IPS-11a (cell line): ENCODE measurements around the gene NCAPG.

Experiments
- H3K4me3 ChIP-seq: one replicate; pipeline ENCODE4 v1.5.1; 2013; ENCODE audit warnings: low read depth, low read length, control low read depth

The NCAPG gene, protein sequence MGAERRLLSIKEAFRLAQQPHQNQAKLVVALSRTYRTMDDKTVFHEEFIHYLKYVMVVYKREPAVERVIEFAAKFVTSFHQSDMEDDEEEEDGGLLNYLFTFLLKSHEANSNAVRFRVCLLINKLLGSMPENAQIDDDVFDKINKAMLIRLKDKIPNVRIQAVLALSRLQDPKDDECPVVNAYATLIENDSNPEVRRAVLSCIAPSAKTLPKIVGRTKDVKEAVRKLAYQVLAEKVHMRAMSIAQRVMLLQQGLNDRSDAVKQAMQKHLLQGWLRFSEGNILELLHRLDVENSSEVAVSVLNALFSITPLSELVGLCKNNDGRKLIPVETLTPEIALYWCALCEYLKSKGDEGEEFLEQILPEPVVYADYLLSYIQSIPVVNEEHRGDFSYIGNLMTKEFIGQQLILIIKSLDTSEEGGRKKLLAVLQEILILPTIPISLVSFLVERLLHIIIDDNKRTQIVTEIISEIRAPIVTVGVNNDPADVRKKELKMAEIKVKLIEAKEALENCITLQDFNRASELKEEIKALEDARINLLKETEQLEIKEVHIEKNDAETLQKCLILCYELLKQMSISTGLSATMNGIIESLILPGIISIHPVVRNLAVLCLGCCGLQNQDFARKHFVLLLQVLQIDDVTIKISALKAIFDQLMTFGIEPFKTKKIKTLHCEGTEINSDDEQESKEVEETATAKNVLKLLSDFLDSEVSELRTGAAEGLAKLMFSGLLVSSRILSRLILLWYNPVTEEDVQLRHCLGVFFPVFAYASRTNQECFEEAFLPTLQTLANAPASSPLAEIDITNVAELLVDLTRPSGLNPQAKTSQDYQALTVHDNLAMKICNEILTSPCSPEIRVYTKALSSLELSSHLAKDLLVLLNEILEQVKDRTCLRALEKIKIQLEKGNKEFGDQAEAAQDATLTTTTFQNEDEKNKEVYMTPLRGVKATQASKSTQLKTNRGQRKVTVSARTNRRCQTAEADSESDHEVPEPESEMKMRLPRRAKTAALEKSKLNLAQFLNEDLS

DNA sequence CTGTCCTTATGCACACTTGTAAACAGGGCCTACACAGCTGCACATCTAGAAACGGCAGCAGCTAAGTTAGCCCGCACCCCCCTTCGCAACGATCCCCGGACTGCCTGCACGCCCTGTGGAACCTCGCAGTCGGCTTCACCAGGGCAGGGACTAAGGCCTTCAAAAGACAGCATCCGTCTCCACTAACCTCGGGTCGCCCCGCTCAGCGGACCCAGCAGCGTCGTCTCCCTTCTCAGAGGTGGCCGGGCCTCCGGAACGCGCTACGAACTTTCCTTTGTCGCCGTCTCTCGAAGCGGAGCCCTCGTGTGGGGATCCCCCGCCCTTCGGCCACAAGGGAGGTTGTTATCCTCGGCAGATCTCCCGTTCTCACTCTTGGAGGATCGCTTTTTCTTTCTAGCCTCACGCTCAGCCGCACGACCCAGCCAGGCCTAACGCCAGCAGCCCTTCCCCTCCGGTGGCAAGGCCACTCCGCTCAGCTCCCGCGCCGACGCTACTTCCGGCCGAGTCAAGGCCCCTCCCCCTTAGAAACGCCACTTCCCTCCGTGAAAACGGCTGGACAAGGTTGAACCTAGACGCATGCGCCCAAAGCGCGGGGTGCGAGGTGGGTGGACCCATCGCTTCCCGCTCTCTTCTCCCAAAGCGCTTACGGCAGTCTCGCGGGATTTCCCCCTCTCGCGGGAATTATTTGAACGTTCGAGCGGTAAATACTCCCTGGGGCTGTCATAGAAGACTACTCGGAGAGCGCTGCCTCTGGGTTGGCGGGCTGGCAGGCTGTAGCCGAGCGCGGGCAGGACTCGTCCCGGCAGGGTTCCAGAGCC, at the start of gene NCAPG, which contains the start of gene DCAF16:
TSS of gene NCAPG (plus strand) at position 720 of the 818 bp plus-strand sequence. CDS start 99 bp downstream, outside the sequence.
TSS of gene DCAF16 (minus strand) at position 498 of the 818 bp plus-strand sequence. CDS start 6,616 bp downstream, outside the sequence.
- H3K4me3 ChIP-seq, result peak within 1 kb of the TSS; percentile 95

DNA sequence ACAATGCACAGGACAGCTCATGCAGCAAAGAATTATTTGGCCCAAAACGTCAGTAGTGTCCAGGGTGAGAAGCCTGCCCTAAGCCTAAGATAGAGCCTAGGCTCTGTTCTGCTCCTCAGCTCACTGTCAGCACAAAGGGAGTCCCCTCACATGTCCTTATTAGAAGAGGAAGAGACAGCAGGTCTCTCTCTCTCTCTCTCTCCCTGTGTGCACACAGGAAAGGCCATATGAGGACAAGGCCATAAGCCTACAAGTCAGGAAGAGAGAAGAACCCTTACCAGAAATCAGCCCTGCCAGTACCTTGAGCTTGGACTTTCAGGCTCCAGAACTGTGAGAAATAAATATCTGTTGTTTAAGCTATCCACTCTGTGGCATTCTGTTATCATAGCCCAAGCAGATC, 49.7 kb upstream of the NCAPG start:
- H3K4me3 ChIP-seq, result no peak overlapping the region

DNA sequence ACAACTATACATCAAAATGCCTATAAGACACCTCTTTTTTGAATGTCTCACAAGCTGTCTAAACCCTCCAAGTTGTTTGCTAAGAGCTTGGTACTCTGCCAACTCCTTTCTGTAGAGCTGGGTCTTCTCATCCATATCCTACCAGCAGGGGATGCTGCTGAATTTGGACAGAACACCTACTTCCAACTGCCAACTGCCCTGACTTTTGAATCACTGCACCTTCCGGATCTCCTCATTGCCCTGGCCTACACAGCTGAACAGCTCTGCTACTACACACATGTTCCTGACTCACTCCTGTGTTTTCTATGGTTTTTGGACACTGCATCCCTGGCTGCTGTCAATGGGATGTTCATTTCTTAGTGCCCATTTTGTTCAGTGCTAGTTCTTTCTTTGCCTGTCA, 48.1 kb upstream of the NCAPG start:
- H3K4me3 ChIP-seq, result no peak overlapping the region

DNA sequence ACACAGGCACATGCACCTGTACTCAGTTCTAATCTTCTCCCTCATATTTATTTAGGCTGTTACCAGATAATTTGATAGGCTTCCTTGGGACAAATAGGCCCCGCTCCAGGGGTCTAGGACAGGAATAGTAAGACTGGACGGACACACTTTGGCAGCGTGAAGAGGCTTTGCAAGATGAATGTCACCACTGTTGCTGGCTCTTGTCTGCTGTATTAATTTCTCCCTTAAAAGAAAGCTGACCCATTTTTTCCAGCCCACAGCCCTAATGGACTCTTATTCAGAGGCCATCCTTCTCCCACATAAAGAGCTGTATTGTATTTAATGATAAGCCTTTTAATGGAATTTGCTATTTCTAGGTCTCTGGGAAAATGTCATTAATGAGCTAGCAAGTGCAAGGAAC, 47.4 kb upstream of the NCAPG start:
- H3K4me3 ChIP-seq, result no peak overlapping the region

DNA sequence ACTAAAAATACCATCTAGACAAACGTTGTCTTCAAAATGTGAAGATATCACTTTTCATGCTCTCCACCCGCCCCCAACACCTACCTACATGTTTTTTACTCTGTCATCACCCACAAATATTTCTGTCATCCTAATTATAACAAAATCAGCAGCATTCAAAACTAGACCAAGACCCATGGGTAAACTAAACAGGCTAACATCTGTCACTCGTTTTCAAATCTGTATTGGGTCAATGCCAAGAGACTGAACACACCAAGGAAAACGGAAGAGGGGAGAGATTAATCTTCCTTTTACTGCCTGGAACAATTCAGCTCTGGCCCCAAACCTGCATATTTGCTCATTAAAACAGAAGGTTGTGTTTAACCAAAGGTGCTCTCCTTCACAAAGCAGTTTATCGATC, 46.8 kb upstream of the NCAPG start:
- no peak overlapping the region for H3K4me3 ChIP-seq

DNA sequence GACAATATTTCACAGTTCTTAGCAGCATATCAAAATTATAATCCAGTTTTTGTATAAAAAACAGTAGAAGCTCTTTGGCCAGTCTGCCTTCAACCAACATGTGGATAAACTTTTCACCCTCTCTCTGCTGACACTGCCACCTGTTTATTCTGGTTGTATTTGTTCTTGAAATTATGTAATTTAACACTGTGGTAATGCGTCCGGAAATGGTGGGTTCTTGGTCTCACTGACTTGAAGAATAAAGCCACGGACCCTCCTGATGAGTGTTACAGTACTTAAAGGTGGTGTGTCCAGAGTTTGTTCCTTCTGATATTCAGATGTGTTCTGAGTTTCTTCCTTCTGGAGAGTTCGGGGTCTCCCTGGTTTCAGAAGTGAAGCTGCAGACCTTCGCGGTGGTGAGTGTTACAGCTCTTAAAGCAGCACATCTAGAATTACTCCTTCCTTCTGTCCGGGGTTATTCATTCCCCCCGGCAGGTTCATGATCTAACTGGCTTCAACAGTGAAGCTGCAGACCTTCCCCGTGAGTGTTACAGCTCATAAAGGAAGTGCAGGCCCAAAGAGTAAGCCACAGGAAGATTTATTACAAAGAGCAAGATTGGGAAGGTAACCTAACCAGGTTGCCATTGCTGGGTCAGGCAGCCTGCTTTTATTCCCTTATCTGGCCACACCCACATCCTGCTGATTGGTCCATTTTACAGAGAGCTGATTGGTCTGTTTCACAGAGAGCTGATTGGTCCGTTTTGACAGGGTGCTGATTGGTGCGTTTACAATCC, 45.1 kb upstream of the NCAPG start:
- H3K4me3 ChIP-seq, result no peak overlapping the region

DNA sequence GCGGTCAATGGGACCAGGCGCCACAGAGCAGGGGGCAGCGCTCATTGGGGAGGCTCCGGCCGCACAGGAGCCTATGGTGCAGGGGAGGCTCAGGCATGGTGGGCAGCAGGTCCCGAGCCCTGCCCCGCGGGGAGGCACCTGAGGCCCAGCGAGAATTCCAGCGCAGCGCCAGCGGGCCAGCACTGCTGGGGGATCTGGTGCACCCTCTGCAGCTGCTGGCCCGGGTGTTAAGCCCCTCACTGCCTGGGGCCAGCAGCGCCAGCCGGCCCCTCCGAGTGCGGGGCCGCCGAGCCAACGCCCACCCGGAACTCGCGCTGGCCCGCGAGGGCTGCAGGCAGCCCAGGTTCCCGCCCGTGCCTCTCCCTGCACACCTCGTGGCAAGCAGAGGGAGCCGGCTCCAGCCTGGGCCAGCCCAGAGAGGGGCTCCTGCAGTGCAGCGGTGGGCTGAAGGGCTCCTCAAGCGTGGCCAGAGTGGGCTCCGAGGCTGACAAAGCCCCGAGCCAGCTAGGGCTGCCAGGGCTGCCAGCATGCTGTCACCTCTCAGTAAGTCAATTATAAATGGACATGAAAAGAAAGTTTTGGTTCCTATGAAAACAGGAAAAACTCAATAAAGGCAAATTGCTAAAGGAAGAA, 43.8 kb upstream of the NCAPG start:
- no peak overlapping the region for H3K4me3 ChIP-seq

DNA sequence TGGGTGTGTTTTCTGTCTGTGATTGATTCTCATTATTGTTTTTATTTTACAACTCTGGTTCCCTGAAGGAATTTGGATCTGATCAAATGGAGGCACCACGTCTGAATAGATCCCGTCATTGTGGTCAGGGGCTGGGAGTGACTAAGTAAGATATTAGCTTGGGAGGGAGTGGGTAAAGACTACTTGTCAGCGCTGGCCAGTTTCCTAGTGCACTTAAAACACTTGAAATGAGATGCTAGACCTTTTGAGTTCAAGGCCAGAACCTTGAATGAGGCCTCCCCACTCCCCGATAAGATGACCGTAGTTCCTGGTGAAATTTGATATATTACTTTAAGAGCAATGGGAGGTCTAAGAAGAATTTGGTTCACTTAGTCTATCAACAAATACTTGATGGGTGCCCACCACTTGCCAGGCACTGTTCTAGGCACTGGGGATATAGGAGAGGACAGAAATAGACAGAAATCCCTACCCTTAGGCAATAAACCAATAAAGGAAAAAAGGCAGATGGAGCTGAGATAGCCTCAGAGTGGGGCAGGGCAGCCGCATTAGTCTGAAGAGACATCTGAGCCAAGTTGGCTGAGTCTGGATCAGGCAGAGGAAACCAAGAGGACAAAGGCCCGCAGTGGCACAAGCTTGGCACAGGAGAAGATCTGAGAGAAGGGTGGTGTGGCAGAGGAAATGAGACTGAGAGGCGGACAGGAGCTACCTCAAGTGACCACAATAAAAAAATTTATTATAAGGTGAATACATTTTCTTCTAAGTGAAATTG, 41.2 kb upstream of the NCAPG start:
- no peak overlapping the region for H3K4me3 ChIP-seq

DNA sequence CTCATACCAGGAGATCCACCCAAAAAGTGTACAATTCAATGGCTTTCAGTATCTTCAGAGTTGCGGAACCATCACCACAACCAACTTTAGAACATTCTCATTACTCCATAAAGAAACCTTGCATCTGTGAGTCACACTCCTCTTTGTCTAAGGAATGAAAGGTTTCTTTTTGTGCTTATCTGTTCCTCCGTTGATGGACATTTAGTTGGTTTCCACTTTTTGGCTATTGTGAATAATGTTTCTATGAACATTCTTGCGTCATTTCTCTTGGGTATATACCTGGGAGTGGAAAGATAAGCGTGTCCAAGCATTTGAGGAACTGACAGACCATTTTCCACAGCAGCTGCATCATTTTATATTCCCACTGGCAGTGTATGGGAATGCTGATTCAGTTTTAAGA, 39.9 kb upstream of the NCAPG start:
- no peak overlapping the region for H3K4me3 ChIP-seq

DNA sequence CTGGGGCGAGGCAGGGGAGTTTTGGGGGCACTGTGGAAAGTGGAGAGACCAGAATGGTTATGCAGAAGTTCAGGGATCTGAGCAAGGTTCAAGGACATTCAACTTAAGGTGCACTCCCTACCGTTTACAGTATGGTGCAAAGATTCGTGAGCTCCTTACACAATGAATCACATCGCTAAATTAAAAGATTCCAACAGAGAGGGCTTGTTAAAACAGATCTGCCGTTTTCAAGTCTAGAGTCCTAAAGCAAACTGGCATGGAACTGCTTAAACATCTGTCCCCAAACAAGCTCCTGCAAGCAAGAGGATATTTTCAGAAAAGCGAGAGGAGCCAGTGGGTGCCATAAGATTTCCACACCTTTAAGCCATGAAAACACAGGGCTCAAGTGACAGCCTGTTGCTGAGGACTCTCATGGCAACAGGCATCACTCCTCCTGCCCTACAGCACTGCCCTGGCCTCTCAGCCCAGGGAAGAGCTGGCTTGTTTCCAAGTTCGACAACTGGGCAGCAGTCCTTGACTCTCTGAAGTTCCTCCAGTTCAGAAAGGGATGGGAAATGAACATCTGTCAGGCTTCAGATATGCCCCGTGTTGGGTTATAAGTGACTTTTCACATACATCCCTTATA, 39.4 kb upstream of the NCAPG start:
- H3K4me3 ChIP-seq, result no peak overlapping the region

DNA sequence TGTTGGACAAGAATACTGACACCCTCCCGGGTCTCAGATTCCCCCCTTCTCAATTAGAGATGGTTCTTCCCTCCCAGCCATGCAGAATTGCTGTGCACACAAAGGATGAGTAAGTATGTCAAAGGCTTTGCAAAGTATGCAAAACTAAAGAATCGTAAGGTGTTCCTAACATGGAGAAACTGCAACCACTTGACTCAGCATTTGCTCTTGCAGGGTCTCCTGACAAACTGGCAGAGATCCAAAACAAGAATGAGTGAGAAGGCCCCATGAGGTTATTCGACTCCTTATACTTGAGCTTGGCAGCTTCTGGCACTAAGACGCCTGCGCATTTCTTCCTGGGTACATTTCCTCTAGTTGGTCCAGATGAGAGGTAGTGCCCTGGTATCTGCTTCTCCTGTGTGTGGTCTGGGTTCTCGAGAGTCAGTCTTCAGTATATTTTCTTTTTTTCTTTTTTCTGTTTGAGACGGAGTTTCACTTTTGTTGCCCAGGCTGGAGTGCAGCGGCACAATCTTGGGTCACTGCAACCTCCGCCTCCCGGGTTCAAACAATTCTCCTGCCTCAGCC, 37.6 kb upstream of the NCAPG start:
- no peak overlapping the region for H3K4me3 ChIP-seq

DNA sequence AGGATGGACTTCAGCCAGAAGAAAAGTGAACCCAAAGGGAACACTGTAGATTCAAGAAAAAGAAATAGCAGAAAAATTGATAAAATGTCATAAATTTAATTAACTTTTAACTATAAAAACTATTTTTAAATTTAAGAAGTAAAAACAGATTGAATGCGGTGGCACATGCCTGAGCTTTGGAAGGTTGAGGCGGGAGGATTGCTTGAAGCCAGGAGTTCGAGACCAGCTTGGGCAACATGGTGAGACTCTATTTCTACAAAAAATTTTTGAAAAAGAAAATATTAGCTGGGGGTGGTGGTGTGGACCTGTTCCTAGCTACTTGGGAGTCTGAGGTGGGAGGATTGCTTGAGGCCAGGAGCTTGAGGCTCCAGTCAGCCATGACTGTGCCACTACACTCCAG, 32.3 kb upstream of the NCAPG start:
- no peak overlapping the region for H3K4me3 ChIP-seq

DNA sequence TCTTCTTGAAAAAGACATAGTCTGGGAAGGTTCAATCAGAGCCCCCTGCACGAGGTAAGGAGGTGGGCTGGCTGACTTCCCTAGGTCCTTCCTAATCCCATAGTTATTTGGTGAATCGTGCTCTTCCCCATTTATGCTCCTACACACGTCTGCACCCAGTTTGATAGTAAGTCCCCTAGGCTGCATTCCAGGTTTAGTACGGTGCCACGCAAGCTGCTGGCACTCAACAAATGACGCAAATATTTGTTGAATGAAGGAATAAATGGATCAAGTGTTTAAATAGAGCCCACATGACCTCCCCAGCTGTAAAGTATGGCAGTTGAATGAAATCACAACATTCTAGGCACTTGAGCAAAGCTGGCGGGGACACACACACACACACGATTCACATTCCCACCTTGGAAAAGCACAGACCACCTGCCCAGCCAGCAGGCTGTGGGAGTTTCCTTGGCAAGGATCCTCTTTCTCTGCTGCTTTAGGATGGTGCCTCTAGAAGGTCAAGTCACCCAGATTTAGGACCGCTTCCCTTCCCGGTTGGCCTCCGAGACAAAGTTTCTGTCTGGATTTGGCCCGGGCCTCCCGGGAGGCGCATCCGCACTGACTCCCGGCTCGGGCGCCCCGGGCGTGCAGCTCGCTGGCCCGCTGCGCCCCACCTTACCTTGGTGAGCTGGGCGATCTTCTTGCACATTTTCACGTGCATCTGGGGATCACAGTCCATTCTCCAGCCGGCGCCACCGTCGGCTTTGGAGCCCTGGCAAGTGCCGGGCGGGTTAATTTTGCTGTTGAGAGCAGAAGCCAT, 30.1 kb upstream of the NCAPG start:
- peak overlapping the region; percentile 31 for H3K4me3 ChIP-seq

DNA sequence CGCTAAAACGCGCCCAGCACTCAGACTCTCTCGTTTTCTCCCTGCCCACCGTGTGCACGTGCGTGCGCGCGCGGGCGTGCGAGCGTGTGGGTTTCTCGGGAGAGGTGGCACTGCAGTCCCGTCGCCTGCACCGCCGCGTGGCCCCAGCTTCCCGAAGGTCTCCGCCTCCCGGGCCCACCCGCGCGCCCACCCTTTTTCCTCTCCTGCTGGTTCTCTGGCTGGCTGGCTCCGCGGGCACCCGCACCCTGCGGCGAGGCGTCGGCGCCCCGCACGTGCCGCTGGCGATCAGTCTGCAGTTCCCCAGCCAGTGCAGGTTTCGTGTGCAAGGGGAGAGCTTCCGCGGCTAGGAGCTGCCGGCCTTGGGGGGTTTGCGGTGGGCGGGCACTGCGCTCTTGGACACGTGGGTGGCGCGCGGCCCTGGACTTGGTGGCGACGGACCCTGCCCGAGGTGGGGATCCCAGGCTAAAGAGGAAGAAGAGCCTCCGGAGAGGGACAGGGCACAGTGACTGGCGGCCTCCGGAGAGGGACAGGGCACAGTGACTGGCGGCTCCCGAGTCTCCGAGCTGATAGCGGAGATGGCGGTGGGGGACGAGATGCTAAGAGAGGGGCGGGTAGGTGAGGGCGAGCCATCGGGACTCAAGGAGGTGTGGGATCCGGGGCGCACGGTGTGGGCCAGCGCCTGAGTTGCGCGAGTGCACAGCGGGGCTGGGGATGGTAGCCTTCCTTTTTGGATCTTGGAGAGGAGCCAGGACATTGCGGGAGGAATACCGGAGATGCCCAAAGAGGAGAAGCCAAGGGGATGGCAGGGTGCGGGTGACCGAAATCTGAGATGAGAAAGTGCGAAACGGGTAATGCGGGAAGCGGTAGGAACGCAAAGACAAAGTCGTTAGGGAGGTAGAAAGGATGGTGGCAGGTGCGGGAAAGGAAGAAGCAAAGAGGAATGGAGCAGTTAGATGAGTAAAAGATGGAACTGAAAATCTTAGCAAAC, 29.2 kb upstream of the NCAPG start, which contains the start of gene FAM184B:
TSS of gene FAM184B (minus strand) at position 322 of the 988 bp plus-strand sequence. CDS start 322 bp downstream, outside the sequence.
- peak within 1 kb of the TSS; percentile 31 for H3K4me3 ChIP-seq

DNA sequence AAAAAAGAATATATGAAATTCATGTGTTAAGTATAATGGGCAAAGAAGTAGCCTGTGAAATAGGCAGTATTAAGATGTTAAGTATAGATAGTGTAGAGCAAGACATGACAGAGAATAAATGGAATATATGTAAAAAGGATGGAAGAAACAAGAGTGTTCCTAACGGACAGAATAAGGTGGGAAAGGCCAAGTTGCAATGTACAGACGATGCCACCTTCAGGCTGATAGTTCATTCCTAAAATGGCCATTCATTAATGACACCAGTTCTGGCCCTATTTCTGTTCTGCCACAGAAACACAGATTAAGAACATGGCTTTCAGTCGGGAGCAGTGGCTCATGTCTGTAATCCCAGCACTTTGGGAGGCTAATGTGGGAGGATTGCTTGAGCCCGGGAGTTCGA, 24.9 kb upstream of the NCAPG start:
- no peak overlapping the region for H3K4me3 ChIP-seq

DNA sequence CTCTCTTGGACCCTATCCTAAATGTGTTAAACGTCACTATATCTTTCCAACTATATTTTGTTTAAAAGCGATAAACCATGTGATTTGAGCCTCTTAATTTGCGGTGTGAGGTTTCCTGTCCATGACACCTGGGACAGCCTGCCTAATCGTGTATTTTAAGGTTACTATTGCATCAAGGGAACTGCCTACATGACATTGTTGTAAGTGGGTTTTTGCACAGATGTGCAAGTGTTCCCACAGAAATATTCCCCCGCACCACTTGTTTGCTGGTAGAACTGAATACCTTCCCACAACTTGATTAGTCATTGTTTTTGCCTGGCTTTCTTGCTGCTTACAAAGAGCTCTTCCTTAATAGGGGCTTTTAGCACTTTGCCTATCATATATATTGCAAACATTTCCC, 24.2 kb upstream of the NCAPG start:
- H3K4me3 ChIP-seq, result no peak overlapping the region
